Measurements from ENCODE around the gene ZEB2. TPM values are rescaled to one million over a fixed set of nuclear protein-coding genes. Genes with fewer than 3 reads are reported as not detected.

The ZEB2 gene
- polyA plus RNA-seq, 3 donors: 5.6 to 92.6 (median 76.3) TPM

DNA sequence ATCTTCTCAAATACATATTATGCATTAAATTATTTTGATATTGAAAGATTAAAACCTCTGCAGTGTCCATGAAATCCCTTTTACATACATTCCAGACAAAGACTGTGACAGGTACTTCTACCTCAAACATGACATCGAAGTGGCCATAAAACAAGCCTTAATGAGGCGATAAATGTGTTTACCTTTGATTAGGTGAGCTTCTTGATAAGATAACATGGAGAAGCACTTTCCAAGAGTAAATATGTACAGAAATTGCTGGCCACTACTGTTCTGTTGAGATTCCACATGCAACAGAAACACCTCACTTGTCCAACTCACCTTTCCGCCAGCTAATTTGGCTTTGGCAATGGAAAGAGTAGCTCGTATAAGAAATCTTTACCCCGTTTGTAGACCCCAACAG lies 55.2 kb downstream of the ZEB2 start:
- no peak overlapping the region for H3K27ac ChIP-seq (ENCODE audit: low read depth, low read length)
- 30 to 93% (median 87%) methylated on average over 5 of the region's 5 CpGs for WGBS, 3 donors

DNA sequence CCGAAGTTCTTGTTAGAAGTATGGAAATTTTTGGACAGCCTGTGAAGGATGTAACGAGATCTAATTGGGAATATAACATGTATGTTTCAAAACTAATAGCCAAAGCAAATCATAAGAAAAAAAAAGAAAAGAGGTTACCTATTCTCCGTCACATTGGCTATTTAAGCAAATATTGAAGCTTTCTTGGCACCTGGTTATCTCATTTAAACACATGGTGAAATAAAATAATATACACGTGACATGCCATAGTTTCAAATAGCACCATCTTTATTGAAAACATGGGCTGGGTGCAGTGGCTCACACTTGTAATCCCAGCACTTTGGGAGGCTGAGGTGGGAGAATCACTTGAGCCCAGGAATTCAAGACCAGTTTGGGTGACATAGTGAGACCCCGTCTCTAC lies 56.7 kb downstream of the ZEB2 start:
- H3K27ac ChIP-seq (ENCODE audit: low read depth, low read length): no peak overlapping the region
- WGBS, 3 donors: 86 to 91% (median 90%) methylated on average over 5 of the region's 5 CpGs

DNA sequence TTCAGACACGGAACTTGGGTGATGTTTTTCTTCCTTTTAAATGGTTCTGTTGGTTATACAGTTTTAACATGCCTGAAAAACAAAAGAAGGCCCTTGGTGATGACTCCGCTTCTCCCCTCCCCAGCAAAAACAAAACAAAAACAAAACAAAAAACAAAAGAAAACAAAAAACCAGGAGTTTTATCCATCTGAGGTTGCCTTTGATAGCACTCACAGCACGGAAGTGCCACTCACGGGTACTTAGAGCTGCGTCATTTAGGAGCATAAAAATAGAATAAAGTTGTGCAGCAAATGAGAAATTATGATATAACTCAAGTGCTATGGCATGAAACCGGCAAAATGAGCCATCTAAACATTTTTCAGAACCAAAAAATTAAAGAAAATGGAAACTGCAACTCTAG lies 57.7 kb downstream of the ZEB2 start:
- WGBS, 3 donors: 80 to 86% (median 81%) methylated on average over 6 of the region's 6 CpGs
- H3K27ac ChIP-seq (ENCODE audit: low read depth, low read length): no peak overlapping the region

DNA sequence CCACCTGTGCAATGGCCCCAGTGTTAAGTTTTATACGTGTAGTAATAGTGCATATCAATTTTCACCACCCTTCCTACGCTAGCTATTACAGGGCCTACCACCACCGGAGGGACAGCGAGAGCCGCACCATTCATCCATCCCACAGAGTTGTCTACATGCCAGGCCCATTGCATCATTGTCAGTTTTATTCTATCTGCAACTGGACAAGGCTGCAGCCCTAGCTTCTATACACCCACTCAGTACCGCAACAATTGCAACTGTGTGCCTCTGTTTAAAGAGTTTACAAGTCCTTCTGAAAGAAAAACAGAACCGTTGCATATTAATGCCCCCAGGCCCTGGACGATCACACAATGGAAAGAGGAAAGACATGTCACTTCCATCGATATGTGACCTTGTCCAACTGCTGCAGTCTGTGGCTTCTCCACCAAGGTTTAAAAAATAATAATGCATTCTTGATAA lies 58.6 kb downstream of the ZEB2 start:
- H3K27ac ChIP-seq (ENCODE audit: low read depth, low read length): no peak overlapping the region

DNA sequence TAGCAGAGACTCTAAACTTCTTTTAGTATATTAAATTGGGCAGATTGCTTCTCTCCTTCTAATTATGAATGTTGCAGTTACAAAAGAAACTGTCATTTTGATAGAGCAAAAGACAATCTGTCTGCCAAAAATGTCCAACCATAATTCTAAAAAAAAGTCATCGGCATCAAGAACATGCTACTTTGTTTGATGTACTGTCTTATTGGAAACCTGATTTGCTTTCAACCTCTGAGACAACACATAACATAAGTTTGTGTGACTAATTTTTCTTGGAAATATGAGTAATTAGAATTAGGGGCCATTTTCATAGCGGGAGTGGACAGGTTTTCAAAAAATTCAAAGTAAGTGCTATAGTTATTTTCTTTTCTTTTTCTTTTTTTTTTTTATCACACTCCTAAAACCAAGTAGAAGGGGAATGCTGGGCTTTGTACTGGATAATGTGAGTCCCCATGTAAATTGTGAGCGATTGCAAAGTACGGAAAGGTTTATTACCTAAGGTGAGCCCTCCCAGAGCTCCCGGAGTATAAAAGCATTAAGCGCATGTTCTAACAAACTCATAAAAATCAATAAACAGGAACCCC lies 59.1 kb downstream of the ZEB2 start:
- WGBS, 3 donors: 85 to 95% (median 91%) methylated on average over 6 of the region's 6 CpGs
- no peak overlapping the region for H3K27ac ChIP-seq (ENCODE audit: low read depth, low read length)

More for the DNA sequence above, 58.6 kb downstream of the ZEB2 start:
- 53 to 70% (median 54%) methylated on average over 9 of the region's 9 CpGs for WGBS, 3 donors

DNA sequence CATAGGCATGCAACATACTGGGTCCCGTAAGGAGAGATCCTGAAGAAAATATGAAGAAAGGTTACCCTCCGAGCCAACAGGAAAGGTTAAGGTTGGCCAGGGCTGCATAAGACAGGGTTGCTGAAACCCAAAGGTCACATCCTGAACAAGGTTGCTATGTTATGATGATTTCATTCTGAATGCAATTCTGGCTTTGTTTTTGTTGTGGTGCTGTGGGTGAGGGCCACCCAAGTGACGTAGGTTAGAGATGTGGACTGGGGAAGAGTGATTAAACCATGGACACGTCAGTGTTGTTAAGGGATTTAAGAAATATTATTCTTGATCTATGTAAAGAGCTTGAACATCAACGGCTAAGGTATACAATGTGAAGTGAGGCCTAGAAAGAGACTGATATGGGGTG lies 60.0 kb downstream of the ZEB2 start:
- 47 to 84% (median 52%) methylated on average over 5 of the region's 5 CpGs for WGBS, 3 donors
- no peak overlapping the region for H3K27ac ChIP-seq (ENCODE audit: low read depth, low read length)

DNA sequence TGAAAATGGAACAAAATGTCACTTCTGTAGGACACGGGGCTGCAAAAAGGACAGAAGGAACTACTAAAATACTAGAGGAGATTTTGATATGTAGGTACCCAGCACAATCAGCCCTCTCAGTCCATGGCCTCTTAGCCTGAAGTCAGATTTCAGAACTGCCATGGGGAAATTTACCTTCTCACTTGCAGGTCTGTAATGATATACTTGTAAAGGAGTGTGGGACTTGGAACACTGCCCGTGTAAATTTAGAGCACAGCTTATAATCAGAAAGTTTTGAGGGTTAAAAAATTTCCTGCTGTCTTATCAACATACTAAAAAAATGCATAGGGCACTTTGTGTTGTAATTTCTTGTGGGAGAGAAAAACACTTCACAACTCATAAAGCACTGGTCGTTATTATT lies 60.6 kb downstream of the ZEB2 start:
- H3K27ac ChIP-seq (ENCODE audit: low read depth, low read length): no peak overlapping the region
- 23 to 51% (median 34%) methylated on average over 3 of the region's 3 CpGs for WGBS, 3 donors

DNA sequence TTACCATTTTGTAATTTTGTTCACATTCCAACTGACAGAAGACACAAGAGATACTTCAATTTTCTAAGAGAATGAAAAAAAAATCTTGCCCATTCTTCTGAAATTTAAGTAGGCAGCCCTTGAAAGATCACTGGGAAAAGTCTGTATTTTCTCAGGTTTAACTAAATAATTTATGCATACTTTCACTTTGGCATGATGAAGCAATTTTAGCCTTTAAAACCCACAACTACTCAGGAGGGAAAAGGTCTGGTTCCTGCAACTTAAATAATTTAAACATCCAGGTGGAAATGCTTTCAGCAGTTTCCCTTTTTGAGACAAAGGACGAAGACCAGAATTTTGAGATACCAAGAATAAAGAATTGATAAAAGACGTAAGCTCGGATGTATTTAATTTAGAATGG lies 61.4 kb downstream of the ZEB2 start:
- WGBS, 3 donors: 47 to 82% (median 52%) methylated on average over 3 of the region's 3 CpGs
- no peak overlapping the region for H3K27ac ChIP-seq (ENCODE audit: low read depth, low read length)

DNA sequence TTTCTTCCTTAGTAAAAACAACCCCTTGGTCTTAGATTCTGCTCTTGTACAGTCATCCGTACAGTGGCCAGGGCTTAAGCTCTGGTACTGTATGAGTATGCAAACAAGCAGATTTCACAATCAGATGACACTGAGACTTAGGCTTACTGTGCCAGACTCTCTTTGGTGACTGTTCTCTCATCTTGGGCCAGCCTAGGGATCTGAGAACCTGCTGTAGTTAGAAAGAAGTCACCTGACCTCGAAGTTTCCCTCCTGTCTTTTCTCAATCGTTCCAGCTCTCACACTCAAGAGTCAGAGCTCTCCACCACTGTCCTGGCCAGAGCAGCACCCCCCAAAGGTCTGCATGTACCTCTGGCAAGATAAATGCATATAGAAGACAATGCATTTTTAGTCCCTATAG lies 63.2 kb downstream of the ZEB2 start:
- no peak overlapping the region for H3K27ac ChIP-seq (ENCODE audit: low read depth, low read length)
- 17 to 60% (median 26%) methylated on average over 3 of the region's 3 CpGs for WGBS, 3 donors

DNA sequence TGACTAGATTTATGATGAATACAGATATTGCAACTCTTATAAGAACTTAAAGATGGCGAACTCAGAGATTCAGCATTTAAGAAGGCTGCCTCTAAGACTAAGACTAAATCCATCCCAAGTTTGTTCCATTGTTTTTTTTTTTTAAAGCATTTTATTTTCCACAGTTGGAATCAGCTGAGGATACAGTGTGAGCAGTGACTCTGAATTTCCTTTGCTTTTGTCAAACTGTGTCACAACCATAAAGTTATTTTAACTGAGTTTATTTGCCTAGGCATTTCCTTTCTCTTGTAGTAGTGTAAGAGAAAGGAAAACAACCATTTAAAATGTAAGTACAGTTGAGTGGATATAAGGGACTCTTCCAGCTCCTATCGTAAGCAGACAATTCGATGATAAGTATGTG lies 63.9 kb downstream of the ZEB2 start:
- 85 to 91% (median 89%) methylated on average over 3 of the region's 3 CpGs for WGBS, 3 donors
- no peak overlapping the region for H3K27ac ChIP-seq (ENCODE audit: low read depth, low read length)

DNA sequence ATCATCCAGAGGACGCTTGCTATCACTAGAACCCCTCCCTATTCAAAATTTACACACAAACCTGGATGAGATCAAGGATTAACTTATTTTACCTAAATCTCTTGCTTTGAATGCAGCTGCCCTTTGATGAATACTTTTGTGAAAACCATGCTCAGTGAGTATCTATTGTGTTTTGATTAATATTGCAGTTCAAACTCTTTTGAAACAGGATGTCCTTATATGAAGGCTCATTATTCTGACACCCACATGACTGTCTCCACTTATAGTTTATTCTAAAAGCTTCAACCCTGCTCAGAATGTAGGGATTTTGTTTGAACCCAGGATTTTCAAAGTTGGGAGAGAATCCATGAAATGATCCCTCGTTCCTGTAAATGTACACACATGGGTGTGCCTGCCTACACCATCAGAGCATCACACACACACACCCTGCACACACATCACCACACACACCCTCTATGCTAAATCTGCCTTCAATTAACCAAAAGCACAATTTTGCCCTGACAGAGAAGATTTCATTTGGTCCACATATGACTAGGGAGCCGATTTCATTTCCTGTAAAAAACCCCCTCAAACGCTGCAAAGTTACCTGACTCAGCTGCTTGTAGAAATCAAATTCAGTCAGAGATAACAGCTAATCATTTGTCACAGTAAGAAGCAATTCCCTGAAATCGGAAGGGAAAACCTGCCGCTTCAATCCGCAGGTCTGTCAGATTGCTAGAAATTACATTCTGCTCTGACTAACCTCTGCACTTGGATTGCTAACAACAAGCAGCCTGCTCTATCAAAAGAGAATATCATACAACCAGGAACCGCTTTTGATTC lies 65.2 kb downstream of the ZEB2 start:
- WGBS, 3 donors: 47 to 61% (median 57%) methylated on average over 8 of the region's 8 CpGs
- H3K27ac ChIP-seq (ENCODE audit: low read depth, low read length): no peak overlapping the region

DNA sequence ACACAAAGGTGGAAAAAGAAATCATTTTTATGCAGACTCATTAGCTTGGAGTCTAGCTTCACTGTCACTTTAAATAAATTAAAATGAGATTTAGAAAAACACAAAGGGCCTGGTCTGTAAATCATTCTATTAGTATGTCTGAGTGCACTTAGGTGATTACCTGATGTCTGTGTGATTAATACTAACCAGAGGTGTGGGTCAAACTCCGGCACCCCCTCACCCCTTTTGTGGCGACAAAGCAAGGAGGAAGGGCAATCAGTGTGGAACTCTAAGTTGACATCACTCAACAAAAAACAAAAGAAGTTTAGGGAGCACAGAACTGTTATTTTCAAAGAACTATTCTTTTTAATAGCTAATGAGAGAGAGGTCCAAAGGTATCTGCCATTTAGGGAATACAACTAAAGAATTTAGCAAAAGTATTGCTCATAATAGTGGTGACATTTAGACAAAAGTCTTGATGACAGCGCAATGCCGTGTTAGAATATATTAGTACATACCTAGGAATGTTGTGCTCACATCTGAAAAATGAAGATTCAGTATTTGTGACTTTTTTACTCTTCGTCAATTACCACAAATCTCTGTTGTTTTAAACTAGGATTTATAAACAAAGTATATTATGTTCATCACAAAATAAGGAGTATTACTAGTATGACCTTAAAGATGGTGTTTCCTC lies 66.3 kb downstream of the ZEB2 start:
- 81 to 88% (median 86%) methylated on average over 5 of the region's 5 CpGs for whole genome bisulfite sequencing, 3 donors
- no peak overlapping the region for H3K27ac ChIP-seq (ENCODE audit: low read depth, low read length)

DNA sequence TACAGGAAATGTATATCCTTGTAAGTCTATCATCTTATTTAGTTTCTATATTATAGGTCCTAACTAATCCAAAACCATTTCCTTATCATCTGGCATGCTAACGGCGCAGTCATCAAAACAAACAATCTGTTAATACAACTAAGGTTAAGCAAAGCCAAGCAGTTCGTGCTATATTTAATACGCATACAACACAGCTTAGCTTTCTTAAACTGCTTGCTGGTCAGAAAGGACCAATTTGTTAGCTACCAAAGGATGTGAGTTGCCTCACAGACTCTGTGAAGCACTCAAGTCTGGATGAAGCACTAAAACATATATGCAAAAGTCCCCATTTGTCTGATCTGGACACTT lies 67.0 kb downstream of the ZEB2 start:
- WGBS, 3 donors: 44 to 70% (median 48%) methylated on average over 4 of the region's 4 CpGs
- no peak overlapping the region for H3K27ac ChIP-seq (ENCODE audit: low read depth, low read length)

DNA sequence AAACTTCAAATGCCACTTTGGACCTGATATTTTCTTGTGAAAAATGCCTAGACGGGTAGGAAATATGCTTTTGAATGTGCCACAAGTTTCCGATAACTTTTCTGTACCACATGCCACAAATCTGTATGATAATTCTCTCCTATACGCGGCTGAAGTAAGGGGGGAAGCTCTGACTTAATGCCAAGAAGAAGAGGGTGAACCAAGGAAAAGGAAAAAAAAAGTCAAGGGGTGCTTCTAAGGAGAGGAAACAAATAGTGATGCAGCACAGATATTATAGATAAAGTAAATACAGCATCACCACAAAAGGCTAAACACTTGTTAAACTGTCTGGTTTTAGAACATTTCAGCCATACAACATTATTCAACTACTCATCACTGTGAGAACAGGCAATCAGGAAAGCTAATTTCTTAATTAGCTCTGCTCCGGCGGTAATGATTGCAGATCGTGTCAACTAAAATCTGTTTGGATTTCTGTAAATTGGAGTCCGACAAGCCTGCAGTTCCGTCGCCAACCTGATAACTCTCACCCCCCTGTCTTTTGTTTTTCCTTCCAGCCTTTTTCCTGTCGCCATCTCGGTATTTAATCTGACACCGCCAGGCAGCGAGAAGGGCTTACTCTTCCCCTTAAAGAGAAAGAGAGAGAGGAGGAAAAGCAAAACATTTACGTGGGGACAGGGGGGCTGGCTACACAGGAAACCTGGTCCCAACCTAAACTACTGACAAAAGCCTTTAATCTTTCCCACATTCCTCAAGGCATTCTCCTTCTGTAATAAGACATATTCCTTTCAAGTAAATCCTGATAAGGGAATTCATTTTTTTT lies 67.5 kb downstream of the ZEB2 start:
- no peak overlapping the region for H3K27ac ChIP-seq (ENCODE audit: low read depth, low read length)
- 34 to 45% (median 36%) methylated on average over 15 of the region's 15 CpGs for WGBS, 3 donors

DNA sequence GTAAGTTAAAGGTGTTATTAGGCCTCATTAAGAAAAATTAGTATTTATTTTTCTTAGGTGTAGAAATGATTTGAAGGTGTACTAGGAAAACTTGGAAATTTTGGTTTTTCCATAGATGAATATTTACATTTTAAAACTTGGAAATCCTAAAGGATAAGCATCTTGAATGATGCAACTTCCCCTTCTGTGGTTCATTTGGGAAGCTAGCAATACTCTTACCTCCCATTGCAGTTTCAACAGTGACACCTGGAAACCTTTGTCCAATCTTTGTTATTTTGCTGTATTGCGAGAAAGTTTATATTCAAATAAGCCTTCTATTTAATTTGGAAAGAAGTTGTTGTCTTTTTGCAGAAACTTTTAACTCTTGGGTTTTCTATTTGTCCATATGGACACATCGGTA lies 68.5 kb downstream of the ZEB2 start:
- no peak overlapping the region for H3K27ac ChIP-seq (ENCODE audit: low read depth, low read length)
- WGBS, 3 donors: 84 to 99% (median 88%) methylated on average over 2 of the region's 2 CpGs

DNA sequence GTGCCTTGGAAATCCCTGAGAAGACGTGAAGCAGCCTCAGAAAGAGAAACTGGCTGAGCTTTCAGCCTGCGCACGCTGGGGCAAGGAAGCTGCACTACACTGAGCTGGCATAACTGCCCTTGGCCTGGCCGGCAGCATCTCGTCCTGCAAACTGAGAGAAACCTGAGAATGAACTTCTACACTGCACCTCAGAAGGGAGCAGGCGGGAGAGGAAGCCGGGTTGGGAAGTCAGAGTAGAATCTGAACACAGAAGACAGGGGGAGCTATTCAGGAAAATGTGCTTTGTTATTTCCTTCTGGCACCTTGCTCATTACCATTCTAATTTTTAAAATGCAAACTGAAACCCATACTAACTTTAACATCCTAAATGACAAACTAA lies 70.9 kb downstream of the ZEB2 start:
- H3K27ac ChIP-seq (ENCODE audit: low read depth, low read length): no peak overlapping the region
- WGBS, 3 donors: 56 to 67% (median 63%) methylated on average over 7 of the region's 7 CpGs

DNA sequence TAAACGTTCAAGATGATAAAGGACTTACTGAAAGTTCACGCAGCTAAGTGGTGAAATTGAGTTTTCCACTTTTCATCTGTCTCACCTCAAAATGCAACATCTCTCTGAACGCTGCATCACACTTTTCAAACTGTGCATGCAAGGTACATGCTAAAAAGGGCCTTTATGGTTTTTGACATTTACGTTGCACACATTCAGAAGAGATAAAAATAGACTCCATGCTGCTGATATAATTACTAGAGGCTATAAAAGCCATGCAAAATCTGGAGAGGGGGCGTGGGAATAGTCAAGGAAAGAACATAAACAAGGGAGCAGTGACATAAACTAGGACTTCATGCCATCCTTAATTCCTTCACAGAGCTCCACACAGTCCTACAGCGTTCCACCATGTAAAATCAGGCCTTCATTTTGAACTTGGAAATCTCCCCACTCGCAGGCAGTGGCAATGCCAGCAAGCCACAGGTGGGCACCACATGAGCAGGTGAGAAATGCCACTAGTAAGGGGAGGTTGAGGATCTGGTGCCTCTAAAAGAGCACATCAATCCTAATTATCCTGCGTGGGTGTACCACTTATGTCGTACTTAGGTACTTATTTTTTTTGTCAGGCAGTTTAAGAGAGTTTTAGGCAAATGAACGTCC lies 71.4 kb downstream of the ZEB2 start:
- H3K27ac ChIP-seq (ENCODE audit: low read depth, low read length): no peak overlapping the region
- 74 to 82% (median 82%) methylated on average over 10 of the region's 10 CpGs for WGBS, 3 donors

DNA sequence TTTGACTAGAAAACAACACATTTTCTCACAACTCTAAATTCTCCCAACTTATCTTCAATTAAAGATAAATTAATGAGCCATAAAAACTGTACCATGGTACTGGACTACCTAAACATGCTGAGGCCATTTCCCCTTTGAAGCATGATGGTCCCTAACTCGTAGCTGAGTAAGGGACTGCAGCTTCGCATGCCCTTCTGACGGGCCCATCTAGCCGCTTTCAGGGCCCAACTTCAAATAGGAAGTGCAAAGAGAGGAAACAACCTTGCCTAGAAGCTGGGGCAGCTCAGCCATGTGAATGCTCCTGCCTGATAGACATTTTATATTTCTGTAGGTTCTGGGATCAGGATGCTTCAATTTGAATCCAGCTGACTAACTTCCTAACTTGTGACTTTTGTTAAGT lies 72.4 kb downstream of the ZEB2 start:
- 85 to 92% (median 85%) methylated on average over 4 of the region's 4 CpGs for WGBS, 3 donors
- H3K27ac ChIP-seq (ENCODE audit: low read depth, low read length): no peak overlapping the region

Data from adipose tissue (tissue), 3 donors.